ENCODE measurements around the gene CCDC158.

DNA sequence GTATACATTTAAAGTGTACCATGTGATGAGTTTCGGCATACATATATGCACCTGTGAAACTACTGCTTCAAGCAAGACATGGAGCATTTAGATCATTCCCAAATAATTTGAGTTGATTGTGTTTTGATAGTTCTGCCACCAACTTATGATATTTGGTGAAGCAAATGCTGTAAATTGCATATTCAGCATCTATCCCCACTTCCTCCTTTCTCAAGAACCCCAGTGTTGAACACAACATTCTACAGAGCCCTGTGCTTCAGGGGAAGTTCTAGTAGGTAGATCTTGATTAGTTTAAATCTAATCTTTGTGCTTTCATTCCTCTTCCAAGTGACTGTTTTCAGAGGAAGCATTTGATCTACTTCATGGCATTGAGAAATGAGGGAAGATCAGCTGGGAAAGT lies 8.7 kb upstream of the CCDC158 start:
- TF ChIP-seq, protein P1, sequence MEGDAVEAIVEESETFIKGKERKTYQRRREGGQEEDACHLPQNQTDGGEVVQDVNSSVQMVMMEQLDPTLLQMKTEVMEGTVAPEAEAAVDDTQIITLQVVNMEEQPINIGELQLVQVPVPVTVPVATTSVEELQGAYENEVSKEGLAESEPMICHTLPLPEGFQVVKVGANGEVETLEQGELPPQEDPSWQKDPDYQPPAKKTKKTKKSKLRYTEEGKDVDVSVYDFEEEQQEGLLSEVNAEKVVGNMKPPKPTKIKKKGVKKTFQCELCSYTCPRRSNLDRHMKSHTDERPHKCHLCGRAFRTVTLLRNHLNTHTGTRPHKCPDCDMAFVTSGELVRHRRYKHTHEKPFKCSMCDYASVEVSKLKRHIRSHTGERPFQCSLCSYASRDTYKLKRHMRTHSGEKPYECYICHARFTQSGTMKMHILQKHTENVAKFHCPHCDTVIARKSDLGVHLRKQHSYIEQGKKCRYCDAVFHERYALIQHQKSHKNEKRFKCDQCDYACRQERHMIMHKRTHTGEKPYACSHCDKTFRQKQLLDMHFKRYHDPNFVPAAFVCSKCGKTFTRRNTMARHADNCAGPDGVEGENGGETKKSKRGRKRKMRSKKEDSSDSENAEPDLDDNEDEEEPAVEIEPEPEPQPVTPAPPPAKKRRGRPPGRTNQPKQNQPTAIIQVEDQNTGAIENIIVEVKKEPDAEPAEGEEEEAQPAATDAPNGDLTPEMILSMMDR (IDR thresholded peaks at IDR 0.05), result no peak
- TF ChIP-seq POLR2A (IDR thresholded peaks at IDR 0.05), result no peak

All from gastroesophageal sphincter (tissue), 3 donors.